ENCODE data around the gene XPO1. TPM values are rescaled to one million over a fixed set of nuclear protein-coding genes. Genes with fewer than 3 reads are reported as not detected.
"Not testable (repeated sequence)": the region's sequence is repeated elsewhere in the genome, so short reads cannot be mapped to it uniquely, and the experiment has no call there.

XPO1 gene
- total RNA-seq, 1 donor from 2014 or later: 47.9 TPM

- TF ChIP-seq CTCF (IDR thresholded peaks at IDR 0.05): no peak
- Histone ChIP-seq H3K4me1 (peaks cover 0 to 6% of the 10 kb centered on the region in 2 donors), H3K27ac (no peak overlapping the region), H3K36me3 (no peaks in the 10 kb centered on the region), H3K9me3 (no peaks in the 10 kb centered on the region), H3K27me3 (no peaks in the 10 kb centered on the region), H3K4me3 (no peak overlapping the region)
- no peak for DNase-seq (ENCODE audit: low spot score in 2 of 2)
- intact Hi-C loops (cut with DNase I): no loop called here
These were observed 89.9 kb downstream of the XPO1 start for GRCh38 chr2:61448229-61448628.

GRCh38 chr2:61446971-61447370 lies 91.2 kb downstream of the XPO1 start:
- DNase-seq (ENCODE audit: low spot score in 2 of 2); H3K9me3 ChIP-seq; intact Hi-C loops (cut with DNase I); H3K36me3 ChIP-seq; H3K4me3 ChIP-seq; H3K27ac ChIP-seq; H3K27me3 ChIP-seq; H3K4me1 ChIP-seq: not testable (repeated sequence)

- H3K27me3 ChIP-seq: no peaks in the 10 kb centered on the region
These were observed 94.7 kb downstream of the XPO1 start for GRCh38 chr2:61443342-61444041.

GRCh38 chr2:61439241-61440002 lies 98.7 kb downstream of the XPO1 start:
- DNase-seq (ENCODE audit: low spot score in 2 of 2): no peak
- intact Hi-C loops (cut with DNase I): no loop called here
- peaks cover 0 to 9% of the 10 kb centered on the region in 2 donors for H3K9me3 ChIP-seq
- no peaks in the 10 kb centered on the region for H3K36me3 ChIP-seq
- no peak overlapping the region for H3K27ac ChIP-seq
- peaks cover 0 to 26% of the 10 kb centered on the region in 2 donors for H3K4me1 ChIP-seq
- H3K4me3 ChIP-seq: no peak overlapping the region
- TF ChIP-seq CTCF (IDR thresholded peaks at IDR 0.05): no peak
- H3K27me3 ChIP-seq: no peaks in the 10 kb centered on the region

More at GRCh38 chr2:61443342-61444041, 94.7 kb downstream of the XPO1 start:
- peaks cover 0 to 16% of the 10 kb centered on the region in 2 donors for H3K4me1 ChIP-seq
- no peaks in the 10 kb centered on the region for H3K9me3 ChIP-seq
- no peaks in the 10 kb centered on the region for H3K36me3 ChIP-seq
- intact Hi-C loops (cut with DNase I): no loop called here
- no peak for DNase-seq (ENCODE audit: low spot score in 2 of 2)
- TF ChIP-seq CTCF (IDR thresholded peaks at IDR 0.05): no peak
- H3K27ac ChIP-seq: no peak overlapping the region
- H3K4me3 ChIP-seq: no peak overlapping the region

- Histone ChIP-seq H3K4me1 (peaks cover 0 to 26% of the 10 kb centered on the region in 2 donors), H3K27me3 (no peaks in the 10 kb centered on the region), H3K4me3 (no peak overlapping the region), H3K9me3 (peaks cover 0 to 9% of the 10 kb centered on the region in 2 donors), H3K36me3 (no peaks in the 10 kb centered on the region), H3K27ac (no peak overlapping the region)
- no peak for TF ChIP-seq CTCF (IDR thresholded peaks at IDR 0.05)
- intact Hi-C loops (cut with DNase I): no loop called here
- no peak for DNase-seq (ENCODE audit: low spot score in 2 of 2)
These were observed 99.5 kb downstream of the XPO1 start for GRCh38 chr2:61438670-61439069.

- Histone ChIP-seq H3K27me3 (no peaks in the 10 kb centered on the region), H3K4me1 (peaks cover 0 to 33% of the 10 kb centered on the region in 2 donors), H3K36me3 (no peaks in the 10 kb centered on the region), H3K9me3 (peaks cover 0 to 9% of the 10 kb centered on the region in 2 donors), H3K27ac (no peak overlapping the region), H3K4me3 (no peak overlapping the region)
- intact Hi-C loops (cut with DNase I): no loop called here
- DNase-seq (ENCODE audit: low spot score in 2 of 2): no peak
- no peak for TF ChIP-seq CTCF (IDR thresholded peaks at IDR 0.05)
These were observed 101.0 kb downstream of the XPO1 start for GRCh38 chr2:61437170-61437569.
